Measurements from ENCODE around the gene SATB2.

Gene SATB2

GRCh38 chr2:199457147-199458008 is at the start of gene SATB2 (continued):
- no peak for TF ChIP-seq ZNF266 (tag by site-specific recombination; IDR thresholded peaks at IDR 0.05; ENCODE audit: low read depth)
- no peak for TF ChIP-seq TRIM28 (IDR thresholded peaks at IDR 0.05; ENCODE audit: borderline replicate concordance, low read length)
- no peak for TF ChIP-seq YY2 (tag by site-specific recombination; IDR thresholded peaks at IDR 0.05)
- TF ChIP-seq TSHZ1 (tag by site-specific recombination; IDR thresholded peaks at IDR 0.05; ENCODE audit: borderline replicate concordance) = peak; percentile 29; the same call in 1 of the 2 replicates
- no peak for TF ChIP-seq ZNF280C (tag by site-specific recombination; IDR thresholded peaks at IDR 0.05)
- TF ChIP-seq ZNF248 (tag by site-specific recombination; IDR thresholded peaks at IDR 0.05) = no peak
- no peak for TF ChIP-seq ZNF24 (tag by site-specific recombination; IDR thresholded peaks at IDR 0.05)
- TF ChIP-seq CTCF (tag by site-specific recombination; IDR thresholded peaks at IDR 0.05) = no peak
- TF ChIP-seq HIC1 (tag by site-specific recombination; IDR thresholded peaks at IDR 0.05) = no peak
- TF ChIP-seq KLF7 (tag by site-specific recombination; IDR thresholded peaks at IDR 0.05; ENCODE audit: borderline replicate concordance) = no peak
- no peak for TF ChIP-seq ZNF555 (tag by site-specific recombination; conservative IDR thresholded peaks at IDR 0.05)
- TF ChIP-seq ZNF48 (tag by site-specific recombination; IDR thresholded peaks at IDR 0.05) = no peak
- no peak for TF ChIP-seq ZNF423 (tag by site-specific recombination; IDR thresholded peaks at IDR 0.05)
- no peak for TF ChIP-seq ZNF138 (tag by site-specific recombination; IDR thresholded peaks at IDR 0.05; ENCODE audit: borderline replicate concordance)
- no peak for TF ChIP-seq ZNF488 (tag by site-specific recombination; IDR thresholded peaks at IDR 0.05)
- no peak for TF ChIP-seq ZNF26 (tag by site-specific recombination; IDR thresholded peaks at IDR 0.05)
- no peak for TF ChIP-seq ZNF785 (tag by site-specific recombination; IDR thresholded peaks at IDR 0.05)
- TF ChIP-seq ZNF341 (tag by site-specific recombination; IDR thresholded peaks at IDR 0.05; ENCODE audit: low read depth) = peak; percentile 96
- no peak for TF ChIP-seq ZSCAN18 (tag by site-specific recombination; IDR thresholded peaks at IDR 0.05)
- no peak for TF ChIP-seq ZNF214 (tag by site-specific recombination; IDR thresholded peaks at IDR 0.05; ENCODE audit: borderline replicate concordance)
- TF ChIP-seq ZNF18 (tag by site-specific recombination; IDR thresholded peaks at IDR 0.05) = peak; percentile 77
- no peak; the same call in 1 of the 2 replicates for TF ChIP-seq ZNF394 (tag by site-specific recombination; IDR thresholded peaks at IDR 0.05; ENCODE audit: borderline replicate concordance)

All from HEK293 (cell line).